ENCODE results near the gene THOC6.
A peak's percentile ranks its signal among the peaks of the same experiment; 100 is the strongest.
"Not testable (repeated sequence)": the region's sequence is repeated elsewhere in the genome, so short reads cannot be mapped to it uniquely, and the experiment has no call there.

THOC6 gene

GRCh38 chr16:3057181-3058138, 33.6 kb downstream of the THOC6 start:
- no peak for DNase-seq

DNA sequence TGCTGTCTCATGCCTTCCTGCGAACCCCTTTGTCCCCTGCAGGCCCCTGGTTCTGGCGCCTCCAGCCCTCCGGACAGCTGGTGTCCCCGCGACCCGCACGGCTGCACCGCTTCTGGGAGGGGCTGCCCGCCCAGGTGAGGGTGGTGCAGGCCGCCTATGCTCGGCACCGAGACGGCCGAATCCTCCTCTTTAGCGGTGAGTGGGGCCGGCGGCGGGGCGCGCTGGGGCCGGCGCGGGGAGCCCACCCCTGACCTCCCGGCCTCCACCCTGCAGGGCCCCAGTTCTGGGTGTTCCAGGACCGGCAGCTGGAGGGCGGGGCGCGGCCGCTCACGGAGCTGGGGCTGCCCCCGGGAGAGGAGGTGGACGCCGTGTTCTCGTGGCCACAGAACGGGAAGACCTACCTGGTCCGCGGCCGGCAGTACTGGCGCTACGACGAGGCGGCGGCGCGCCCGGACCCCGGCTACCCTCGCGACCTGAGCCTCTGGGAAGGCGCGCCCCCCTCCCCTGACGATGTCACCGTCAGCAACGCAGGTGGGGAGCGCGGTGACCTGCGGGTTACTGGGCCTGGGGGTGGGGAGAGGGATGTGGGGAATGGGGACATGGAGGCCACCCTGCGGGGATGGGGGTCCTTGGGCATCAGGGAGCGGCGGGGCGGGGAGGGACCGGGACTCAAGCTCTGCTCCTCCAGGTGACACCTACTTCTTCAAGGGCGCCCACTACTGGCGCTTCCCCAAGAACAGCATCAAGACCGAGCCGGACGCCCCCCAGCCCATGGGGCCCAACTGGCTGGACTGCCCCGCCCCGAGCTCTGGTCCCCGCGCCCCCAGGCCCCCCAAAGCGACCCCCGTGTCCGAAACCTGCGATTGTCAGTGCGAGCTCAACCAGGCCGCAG, 34.5 kb downstream of the THOC6 start:
- peak; percentile 54 for DNase-seq

DNA sequence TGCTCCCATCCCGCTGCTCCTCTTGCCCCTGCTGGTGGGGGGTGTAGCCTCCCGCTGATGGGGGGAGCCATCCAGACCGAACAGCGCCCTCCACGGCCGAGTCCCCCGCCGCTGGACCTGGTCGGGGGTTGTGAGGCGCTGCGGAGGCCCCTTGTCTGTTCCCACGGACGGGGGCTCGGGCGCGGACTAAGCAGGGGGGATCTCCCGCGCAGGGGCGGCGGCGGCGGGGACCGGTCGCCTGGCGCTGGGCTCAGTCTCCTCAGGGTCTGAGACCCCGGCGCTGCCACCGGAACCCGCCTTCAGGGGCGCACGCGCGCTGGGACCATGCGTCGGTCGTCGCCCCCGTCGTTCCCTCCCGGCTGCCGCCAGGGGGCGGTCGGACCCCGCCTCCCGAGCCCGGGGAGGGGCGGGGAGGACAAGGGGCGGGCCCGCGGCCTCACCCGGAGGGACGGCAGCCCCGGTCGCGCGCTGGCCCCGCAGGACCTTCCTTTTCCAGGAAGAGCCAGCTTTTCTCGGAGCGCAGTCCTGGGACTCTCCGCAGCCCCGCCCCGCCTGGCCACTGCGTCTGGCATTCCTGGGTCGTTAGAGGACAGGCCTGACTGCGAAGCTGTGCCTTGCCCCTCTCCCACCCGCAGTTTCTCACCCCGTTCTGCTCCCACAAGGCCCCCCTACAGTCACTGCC, 35.3 kb downstream of the THOC6 start:
- DNase-seq = peak; percentile 94

DNA sequence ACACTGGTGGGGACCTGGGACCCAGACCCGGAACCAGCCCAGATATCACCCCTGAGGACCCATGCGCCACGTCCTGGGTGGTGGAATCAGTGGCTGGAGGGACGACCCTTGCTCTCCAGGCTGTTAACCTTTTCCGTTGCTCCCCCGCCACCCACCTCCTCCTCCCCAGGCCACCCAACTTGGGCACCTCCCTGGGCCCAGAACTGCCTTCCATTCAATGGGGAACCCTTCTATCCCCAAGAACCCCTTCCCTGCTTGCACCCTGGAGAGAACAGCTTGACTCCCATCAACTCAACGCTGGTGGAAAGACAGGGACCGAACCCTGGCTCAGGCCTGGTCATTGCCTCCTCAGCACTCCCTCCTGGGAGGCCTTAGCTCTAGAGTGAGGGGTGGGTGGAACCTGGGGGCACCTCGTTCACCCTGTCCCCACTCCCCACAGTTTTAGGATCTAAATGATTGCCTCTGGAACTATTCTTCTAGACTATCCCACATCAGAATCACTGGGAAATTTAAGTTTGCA, 35.9 kb downstream of the THOC6 start:
- no peak for DNase-seq

DNA sequence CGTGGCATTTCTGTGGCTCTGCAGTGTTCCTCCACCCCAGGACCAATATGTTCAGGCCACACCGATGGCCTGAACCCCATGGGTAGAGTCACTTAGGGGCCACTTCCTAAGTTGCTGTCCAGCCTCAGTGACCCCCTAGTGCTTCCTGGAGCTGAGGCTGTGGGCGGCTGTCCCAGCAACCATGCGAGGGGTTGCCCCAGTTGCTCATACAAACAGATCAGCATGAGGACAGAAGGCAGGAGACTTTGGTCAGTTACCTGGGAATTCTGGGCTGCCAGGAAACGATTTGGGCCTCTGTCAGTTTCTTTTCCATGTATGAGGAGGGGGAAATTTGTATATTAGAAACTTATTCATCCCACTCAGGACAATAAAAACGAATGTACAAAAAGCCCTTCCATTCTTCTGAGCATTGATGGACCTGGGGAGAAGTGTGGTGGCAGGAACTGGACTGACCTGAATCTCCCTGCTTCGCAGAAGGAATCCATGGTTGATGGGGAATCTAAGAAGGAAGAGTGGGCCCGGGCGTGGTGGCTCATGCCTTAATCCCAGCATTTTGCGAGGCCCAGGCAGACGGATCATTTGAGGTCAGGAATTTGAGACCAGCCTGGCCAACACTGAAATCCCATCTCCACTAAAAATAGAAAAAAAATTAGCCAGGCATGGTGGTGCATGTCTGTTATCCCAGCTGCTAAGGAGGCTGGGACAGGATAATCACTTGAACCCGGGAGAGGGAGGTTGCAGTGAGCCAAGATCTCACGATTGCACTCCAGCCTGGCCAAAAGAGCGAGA, 36.7 kb downstream of the THOC6 start:
- no peak for DNase-seq

GRCh38 chr16:3062553-3062952, 38.7 kb downstream of the THOC6 start:
- DNase-seq = no peak

DNA sequence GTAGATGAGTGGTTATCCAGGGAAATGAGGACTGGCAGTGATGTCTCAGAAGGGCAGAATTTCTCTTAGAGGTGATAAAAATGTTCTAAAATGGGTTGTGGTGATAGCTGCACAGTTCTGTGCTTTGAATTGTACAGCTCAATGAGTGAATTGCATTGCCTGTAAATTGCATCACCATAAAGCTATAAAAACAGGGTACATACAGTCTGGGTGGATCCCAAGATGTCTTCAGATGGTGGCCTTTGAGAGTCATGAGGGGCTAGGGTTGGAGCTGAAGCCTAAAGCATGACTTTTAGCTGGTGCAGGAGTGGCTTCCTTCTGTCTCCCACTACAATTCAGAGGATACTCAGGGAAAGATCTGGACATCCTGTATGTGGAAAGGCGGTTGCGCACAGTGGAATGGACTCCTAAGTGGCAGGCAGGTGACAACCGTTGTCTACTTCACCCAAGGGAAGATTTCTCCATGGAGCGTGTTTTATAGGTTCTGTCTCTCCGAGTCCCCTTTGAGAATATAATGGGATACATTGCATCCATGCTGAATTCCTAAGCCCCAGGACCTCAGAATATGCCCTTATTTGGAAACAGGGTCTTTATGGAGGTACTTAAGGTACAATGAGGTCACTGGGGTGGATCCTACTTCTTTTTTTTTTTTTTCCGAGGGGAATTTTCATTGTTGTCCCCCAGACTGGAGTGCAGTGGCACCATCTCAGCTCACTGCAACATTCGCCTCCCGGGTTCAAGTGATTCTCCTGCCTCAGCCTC, 40.0 kb downstream of the THOC6 start:
- peak; percentile 46 for DNase-seq

GRCh38 chr16:3065069-3065741, 41.4 kb downstream of the THOC6 start, which contains the start of gene IL32:
Gene IL32, plus strand, starts transcription at chr16:3065640. Its CDS starts 172 bp downstream, at chr16:3065812.
- no peak for DNase-seq

GRCh38 chr16:3065742-3066439, 42.1 kb downstream of the THOC6 start:
- no peak for DNase-seq

DNA sequence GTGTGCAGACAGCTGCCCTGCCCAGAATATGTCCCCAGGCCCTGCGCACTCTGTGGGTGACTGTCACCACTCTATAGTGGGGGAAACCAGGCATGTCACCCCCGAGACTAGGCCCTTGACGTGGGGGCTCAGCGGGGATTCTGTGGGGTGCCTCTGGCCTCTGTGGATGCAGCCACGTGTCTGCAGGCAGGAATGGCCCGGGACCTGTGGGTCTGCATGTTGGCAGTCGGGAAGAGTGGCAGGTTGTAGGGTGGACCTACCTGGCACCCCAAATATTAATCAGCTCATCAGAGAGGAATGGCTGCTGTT, 42.6 kb downstream of the THOC6 start:
- no peak for DNase-seq

DNA sequence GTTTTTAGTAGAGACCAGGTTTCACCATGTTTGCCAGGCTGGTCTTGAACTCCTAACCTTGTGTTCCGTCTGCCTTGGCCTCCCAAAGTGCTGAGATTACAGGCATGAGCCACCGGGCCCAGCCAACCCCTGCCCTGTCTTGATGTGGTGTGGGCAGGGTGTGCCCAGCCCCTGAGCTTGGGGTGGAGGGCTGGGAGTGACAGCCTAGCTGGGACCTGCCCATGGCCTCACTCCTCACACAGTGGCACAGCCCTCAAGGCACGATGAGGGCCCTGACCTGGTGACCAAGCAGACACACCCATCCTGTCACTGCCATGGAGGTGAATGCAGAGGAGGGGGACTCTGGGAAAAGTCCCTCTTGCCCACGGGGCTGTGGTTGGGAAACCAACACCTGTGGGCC, 44.7 kb downstream of the THOC6 start:
- no peak for DNase-seq

DNA sequence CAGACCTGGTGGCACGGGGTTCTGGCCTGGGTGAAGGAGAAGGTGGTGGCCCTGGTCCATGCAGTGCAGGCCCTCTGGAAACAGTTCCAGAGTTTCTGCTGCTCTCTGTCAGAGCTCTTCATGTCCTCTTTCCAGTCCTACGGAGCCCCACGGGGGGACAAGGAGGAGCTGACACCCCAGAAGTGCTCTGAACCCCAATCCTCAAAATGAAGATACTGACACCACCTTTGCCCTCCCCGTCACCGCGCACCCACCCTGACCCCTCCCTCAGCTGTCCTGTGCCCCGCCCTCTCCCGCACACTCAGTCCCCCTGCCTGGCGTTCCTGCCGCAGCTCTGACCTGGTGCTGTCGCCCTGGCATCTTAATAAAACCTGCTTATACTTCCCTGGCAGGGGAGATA, 45.3 kb downstream of the THOC6 start:
- DNase-seq = not testable (repeated sequence)

- DNase-seq = no peak
These were observed 46.8 kb downstream of the THOC6 start for GRCh38 chr16:3070608-3071111.

GRCh38 chr16:3071655-3072054, 47.8 kb downstream of the THOC6 start:
- no peak for DNase-seq

GRCh38 chr16:3072148-3072547, 48.3 kb downstream of the THOC6 start:
- DNase-seq = not testable (repeated sequence)

DNA sequence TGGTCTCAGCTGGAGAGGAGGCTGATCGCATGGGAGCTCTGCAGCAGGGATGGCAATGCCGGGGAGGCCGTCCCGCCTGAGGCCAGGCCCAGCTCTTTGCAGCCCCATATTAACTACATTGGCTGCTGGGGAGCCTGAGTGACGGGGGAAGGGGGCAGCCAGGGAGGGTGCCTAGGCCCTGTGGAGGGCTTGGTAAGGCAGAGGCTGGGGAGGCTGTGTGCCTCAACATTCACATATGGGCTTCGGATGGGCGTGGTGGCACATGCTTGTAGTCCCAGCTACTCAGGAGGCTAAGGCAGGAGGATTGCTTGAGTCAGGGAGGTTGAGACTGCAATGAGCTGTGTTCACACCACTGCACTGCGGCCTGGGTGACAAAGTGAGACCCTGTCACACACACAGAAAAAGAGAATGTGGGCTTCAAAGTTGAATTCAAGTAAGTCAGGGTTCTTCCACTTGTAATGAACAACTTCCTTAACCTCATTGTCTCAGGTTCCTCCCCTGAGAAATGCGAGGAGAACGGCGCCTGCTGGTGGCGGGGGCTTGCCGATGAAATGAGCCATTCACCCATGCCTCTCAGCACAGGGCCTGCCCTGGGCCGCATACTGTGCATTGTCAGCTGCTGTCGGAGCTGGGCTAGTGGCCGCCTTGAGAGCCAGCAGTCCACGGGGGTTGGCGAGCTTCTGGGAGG, 48.9 kb downstream of the THOC6 start:
- not testable (repeated sequence) for DNase-seq

DNA sequence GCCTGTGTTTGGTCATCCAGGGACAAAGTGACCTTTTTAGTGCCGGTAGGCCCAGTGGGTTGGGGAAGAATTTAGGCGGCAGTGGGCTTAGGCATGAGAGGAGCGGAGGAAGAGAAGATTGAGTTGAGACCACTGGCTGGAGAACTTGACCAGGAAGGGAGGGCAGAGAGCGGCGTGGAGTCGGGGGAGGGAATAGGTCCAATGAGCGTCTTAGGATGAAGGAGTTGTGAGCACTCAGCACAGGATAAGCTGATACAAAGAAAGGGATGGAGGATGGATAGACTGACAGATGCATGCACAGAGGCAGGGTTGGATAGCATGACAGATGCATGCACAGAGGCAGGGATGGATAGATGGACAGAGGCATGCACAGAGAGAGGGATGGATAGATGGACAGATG, 49.6 kb downstream of the THOC6 start:
- DNase-seq = no peak

DNA sequence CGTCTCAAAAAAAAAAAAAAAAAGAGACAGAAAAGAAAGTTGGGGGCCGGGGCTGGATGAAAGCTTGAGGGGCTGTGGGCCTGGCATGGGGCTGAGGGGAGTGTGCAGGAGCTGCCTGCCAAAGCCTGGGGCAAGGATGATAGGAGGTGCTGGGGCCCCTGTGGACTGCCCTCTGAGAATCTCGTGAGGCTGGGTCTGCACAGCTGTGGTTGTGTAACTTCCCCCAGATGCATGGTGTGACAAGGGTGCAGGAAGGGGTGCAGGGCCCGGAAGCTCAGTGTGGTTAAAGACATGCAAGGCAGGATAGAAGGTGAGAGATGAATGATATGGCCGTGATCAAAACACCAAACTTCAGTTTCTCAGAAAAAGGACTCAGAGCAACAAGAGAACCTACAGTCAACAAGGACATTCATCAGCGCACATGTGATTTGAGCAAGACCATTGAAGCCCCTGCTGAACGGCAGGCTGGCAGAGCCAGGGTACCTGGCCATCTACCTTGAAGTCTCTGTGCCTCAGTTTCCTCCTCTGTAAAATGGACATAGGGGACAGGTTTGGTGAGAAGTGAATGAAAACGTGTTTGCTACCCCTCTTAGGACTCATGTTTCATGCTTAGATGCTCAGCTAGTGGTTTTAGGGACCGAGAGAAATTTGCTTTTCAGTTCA, 51.2 kb downstream of the THOC6 start:
- no peak for DNase-seq

DNA sequence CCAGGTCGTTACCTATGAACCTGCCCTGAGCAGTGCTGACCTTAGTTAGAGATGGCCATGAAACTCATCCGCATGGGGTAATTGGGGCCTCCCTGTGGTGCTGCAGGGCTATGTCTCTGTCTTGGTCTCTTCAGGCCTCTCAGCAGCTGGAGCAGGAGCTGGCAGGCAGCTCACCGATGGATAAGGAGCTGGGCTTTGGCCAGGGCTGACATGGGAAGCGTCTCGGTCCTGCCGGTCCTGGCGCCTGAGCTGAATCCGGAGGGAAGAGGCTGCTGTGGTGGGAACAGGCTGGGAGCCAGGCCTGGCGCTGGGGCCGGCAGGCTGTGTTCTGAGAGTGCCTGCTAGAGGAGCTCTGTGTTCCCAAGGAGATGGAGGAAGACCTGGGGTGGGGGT, 51.7 kb downstream of the THOC6 start:
- DNase-seq = no peak
